ENCODE results near the gene FSTL4.
A peak's percentile ranks its signal among the peaks of the same experiment; 100 is the strongest.

The FSTL4 gene

DNA sequence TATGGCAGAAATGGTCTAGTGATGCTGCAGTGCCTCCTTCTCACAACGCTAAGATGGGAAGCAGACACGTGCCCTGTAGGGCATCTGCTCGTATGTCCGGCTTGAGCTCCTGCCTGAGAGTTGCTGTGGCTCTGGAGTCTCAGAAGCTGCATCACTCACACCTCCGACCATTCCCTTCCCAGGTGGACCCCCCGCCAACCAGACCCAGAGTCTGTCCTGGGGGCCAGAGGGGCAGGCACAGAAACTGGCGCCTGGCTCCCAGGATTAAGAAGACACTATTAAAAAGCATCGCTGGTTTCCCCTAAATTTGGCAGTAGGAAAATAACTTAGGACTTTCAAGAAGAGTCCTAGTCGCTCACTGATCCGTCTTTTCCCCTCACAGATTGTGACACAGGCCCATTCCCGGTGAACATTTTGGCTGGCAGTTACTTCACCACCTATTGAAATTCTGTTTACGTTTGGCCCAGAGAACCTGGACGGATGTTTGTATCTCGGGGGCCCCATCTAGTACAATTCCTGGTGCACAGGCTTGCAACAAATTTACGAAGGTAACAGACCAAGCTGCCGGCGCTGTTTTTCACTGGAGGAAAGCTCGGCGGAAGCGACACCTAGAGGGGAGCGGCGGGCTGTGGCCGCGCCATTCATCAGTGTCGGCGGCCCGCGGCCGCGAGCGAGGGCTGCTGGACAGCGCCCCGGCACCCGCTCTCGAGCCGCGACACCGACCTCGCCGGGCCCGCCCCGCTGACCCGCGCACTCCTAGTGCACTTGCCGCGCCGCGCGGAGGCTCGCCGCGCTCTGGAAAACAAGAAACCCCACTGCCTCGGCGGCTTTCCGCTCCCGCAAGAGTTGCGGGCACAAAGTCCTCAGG lies 1.6 kb downstream of the FSTL4 start:
- peak; percentile 74 for DNase-seq

- no peak for DNase-seq
Measured at GRCh38 chr5:133607451-133607850, 4.9 kb downstream of the FSTL4 start.

GRCh38 chr5:133606835-133607234 lies 5.5 kb downstream of the FSTL4 start:
- DNase-seq, result no peak

GRCh38 chr5:133605323-133605722 lies 7.0 kb downstream of the FSTL4 start:
- DNase-seq, result no peak

DNA sequence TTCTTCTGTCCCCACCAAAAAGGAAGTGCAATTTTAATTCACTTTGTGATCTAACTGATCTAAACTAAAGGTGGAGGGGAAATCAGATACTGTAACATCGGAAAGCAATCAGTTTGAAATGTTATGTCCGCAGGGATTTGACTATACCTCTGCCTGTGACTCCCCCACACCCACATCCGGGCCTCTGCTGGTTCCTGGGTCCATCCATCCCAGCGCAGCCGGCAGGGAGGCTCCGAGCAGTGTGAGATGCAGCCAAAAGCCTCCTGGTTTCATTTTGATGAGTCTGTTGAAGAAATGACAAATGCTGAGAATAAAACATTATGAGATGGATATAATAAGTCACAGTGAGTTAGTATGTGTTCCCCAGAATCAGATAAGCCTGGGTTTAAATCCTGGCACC lies 8.6 kb downstream of the FSTL4 start:
- DNase-seq, result no peak

GRCh38 chr5:133602835-133603380 lies 9.4 kb downstream of the FSTL4 start:
- no peak for DNase-seq

- DNase-seq, result no peak
Measured at GRCh38 chr5:133599600-133599999, 12.7 kb downstream of the FSTL4 start.

- no peak for DNase-seq
Measured at GRCh38 chr5:133599044-133599443, 13.3 kb downstream of the FSTL4 start.

- DNase-seq, result no peak
Measured at GRCh38 chr5:133596049-133596448, 16.3 kb downstream of the FSTL4 start.

DNA sequence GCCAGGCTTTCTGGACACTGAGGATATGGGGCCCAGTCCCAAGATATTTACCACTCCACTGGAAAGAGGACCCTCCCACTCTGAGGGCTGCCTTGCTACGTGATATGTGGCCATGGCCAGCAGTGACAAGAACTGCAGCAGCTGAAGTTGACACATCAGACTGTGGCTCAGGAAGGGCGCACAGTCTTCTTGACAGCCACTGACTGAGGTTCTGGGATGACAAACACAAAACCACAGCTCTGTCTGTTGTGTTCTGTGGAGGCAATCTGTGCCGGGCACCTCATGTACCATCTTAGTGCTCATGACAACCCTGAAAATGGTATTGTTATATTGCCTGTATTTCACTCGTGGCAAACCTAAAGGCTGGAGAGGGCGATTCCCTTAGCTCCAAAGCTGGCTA lies 16.9 kb downstream of the FSTL4 start:
- DNase-seq, result no peak

DNA sequence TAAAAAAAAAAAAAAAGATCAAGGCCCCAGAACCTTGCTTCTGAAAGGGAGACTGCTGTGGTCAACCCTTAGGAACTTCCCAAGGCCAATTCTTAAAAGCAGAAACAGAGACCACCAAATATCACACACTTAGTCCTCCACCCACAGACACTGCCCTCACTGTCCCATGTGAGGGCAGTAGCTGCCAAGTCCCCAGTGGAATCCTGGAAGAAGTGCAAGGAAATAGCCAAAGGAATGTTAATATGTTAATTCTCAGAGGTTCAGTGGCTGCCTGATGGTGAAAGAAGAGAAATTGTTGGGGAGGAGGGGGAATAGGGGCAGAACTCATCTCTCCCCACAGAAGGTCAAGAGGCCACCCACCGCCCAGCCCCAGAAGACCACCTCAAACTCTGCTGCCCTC lies 23.1 kb downstream of the FSTL4 start:
- DNase-seq, result no peak

DNA sequence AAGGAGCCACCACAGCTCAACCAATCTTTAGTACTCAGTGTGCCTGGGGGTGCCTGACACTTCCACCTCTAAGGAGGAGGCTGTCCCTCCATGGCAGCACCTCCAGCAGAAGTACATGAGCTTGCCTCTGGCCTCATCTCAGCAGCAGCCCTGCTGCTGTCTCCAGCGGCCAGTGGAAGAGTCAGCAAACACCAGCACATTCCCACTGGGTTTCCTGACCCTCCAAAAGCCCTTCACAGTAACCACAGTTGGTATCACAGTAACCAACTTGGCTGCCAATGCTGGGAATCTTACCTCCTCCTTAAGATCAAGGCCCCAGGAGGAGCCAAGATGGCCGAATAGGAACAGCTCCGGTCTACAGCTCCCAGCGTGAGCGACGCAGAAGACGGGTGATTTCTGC lies 29.4 kb downstream of the FSTL4 start:
- no peak for DNase-seq

DNA sequence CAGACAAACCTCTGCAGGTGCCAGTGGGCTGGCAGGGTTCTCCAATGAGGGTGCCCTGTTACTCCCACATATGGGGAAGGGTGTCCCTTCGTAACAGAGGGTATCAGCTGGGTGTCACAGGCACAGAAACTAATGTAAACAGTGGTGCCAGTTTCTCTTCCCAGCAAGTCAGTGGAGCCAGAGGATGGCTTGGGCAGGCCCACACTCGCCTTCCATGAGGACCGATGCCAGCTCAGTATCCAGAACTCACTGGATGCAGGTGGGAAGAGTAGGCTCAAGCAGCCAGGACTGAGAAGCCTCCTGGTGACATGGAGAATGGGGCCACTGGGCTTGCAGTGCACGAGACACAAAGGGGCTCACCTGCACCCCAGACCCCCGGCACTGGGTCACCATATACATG lies 30.4 kb downstream of the FSTL4 start:
- DNase-seq, result no peak

DNA sequence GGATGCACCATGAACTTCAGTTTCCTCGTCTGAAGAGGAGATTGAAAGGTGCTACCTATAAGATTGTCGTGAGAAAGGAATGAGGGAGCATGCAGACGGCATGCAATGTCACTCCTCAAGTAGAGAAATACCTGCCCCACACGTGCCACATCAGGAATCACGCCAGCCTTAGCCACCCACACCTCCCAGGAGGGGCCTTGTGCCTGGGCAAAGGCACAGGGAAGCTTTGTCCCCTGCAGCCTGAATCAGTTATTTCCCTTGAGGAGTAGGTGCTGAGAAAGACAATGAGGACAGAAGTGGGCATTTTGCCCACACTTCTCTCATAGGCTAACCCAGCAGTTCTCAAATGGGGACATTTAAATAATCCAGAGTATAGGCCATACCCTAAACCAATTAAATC lies 31.0 kb downstream of the FSTL4 start:
- DNase-seq, result no peak

DNA sequence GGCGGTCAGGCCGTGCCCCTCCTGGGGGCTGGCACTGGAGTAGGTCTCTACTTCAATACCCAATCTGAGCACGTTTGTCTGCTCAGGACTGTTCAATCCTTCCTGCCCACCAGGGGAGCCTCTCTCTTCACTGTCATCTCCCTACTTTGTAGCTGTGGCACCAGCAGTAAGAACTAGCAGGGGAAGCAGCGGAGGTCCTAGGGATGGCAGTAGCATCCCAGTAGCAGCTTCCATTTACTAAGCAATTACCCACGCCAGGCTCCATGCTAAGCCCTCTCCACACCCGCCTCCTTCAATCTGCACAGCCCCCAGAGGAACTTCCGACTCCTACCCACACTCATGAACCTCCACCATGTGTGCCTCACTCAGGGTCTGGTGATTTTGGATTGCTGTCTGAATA lies 31.7 kb downstream of the FSTL4 start:
- DNase-seq, result no peak

DNA sequence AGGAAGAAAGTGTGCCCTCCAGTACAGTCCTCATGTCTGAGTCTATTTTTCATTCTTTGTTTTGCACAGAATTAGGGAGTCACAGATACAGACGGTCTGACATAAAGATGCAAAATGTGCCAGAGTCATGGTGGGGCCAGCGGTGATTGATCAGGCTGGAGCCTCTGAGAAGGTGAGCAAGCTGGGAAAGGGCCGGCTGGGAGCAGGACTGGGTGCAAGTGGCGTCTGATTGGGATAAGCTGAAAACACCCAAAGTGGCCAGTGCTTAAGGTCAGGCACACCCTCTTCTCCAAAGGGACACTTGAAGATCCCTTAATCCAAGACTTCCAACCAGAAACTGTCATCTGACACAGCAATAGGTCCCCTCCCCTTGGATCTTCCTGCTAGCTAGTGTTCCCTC lies 32.6 kb downstream of the FSTL4 start:
- DNase-seq, result no peak

GRCh38 chr5:133569347-133569746 lies 43.0 kb downstream of the FSTL4 start:
- DNase-seq, result no peak

DNA sequence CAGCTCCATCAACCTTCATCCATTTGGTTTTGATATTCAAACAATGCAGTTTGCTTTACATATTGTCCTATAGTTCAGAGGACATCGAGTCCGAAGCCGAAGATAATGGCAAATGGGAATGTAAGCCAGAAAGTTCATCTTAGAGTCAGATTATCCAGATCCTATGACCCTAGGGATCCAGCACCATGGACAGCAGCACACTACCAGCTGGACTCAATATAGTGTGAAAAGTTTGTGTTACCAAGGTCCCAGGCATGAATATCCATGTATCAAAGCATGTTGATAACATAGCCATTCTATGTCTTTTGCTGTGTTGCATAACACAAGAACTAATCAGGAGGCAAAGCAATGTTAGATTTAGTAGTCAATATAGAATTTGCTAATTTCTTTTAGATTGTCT lies 46.3 kb downstream of the FSTL4 start:
- peak; percentile 58 for DNase-seq

- DNase-seq, result no peak
Measured at GRCh38 chr5:133564921-133565565, 47.3 kb downstream of the FSTL4 start.

GRCh38 chr5:133562554-133562953 lies 49.8 kb downstream of the FSTL4 start:
- no peak for DNase-seq

DNA sequence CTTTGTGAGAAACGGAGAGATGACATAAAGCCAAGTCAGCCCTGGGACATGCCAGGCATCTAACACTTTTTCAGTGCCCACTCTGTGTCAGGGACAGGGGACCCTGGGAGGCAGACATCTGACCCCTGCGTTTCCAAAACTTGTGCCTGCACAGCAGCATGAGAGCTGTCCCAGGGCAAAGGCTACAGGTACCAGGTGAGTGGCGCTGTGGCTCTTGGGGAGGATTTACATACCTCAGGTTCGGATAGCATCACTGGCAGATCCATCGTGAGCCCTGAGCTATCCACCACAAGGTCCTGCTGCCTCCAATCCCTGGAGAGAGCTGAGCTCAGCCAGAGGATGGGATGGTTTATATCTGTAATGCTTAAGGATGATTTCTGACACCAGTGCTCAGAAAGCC lies 52.4 kb downstream of the FSTL4 start:
- no peak for DNase-seq

GRCh38 chr5:133556551-133556950 lies 55.8 kb downstream of the FSTL4 start:
- DNase-seq, result no peak

DNA sequence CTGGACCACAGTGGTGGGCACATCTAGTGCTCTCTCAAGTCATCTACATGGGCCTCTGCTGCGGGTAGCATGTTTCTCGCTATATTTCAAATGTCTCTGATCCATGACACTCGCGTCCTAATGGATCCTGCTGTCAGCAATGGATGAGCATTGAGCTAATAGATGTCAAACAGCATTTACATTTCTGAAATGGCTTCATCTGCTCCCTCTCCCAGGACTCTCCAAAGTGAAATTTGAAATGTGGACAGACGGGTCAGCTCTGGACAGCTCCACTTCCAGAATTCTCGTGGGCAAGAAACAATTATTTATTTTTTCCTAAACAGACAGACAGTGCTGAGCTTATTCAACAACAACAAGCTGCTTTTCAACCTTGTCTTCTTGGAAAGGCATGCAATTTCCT lies 58.1 kb downstream of the FSTL4 start:
- DNase-seq, result no peak

DNA sequence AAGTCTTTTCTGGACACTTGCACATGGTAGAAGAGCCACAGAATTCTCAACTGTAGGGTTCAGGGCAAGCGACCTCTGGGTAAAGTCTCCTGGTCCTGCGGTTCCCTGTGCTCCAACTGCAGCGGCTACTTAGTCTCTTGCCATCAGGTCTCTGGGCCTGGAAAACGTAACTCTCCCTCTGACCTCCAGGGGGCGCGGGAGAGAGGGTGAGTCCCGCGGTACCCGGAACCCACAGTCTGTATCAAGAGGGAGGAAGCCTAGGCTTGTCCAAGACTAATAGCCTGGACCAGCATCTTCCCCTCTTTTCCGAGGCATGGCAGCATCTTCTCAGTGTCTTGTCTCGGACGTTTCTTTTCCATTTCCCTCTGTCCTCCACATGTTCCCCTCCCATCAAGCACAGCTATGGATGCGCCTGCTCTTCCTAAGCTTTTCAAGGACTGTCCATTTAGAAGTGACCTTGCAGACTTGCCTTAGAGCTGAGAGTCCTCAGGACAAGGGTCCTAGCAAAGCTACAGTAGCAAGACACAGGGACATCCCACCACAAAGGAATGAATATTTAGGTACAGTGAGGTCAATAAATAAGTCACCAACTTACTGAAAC lies 59.3 kb downstream of the FSTL4 start:
- peak; percentile 83 for DNase-seq

Measured in activated CD8-positive, alpha-beta memory T cell treated with anti-CD3 and anti-CD28 coated beads, Interleukin-2, amount 50 U/mL, for 48 hours (primary cell).